HEK293 (cell line): ENCODE results near the gene NINL.
A peak's percentile ranks its signal among the peaks of the same experiment; 100 is the strongest.

Experiments used
- CTCF ChIA-PET: fragments of 350-600 bp; formaldehyde crosslinking; extraction: SDS; loops from one replicate; lab custom pipeline; 2021; ENCODE audit warnings: antibody characterized with exemption; lab: Yijun Ruan, JAX
- POLR2A ChIA-PET: fragments of 300-600 bp; formaldehyde crosslinking; extraction: SDS; loops from one replicate; lab custom pipeline; 2020; ENCODE audit warnings: antibody characterized with exemption, inconsistent platforms; lab: Yijun Ruan, JAX
- H3K27ac ChIP-seq: fragments of 200-500 bp; sonication (Bioruptor generic); 2 replicates; pipeline ENCODE4 v1.5.1; 2014; ENCODE audit warnings: low read depth, low read length, control low read depth, inconsistent platforms; ENCODE audit errors: extremely low read depth
- H3K36me3 ChIP-seq, 2 experiments: fragments of 200-500 bp in 1 of 2; sonication (Bioruptor generic) in 1 of 2; 1 replicate in 1 of 2; 2 replicates in 1 of 2; pipeline ENCODE4 v1.5.1; 2014 to 2017; ENCODE audit warnings: inconsistent platforms in 2 of 2, low read length in 2 of 2; ENCODE audit not compliant: control insufficient read depth in 2 of 2, insufficient read depth in 1 of 2
- H3K4me1 ChIP-seq: fragments of 200-500 bp; sonication (Bioruptor generic); 2 replicates; pipeline ENCODE4 v1.5.1; 2014; ENCODE audit warnings: mild to moderate bottlenecking, low read length, inconsistent platforms; ENCODE audit not compliant: control insufficient read depth, insufficient read depth
- H3K4me3 ChIP-seq: 2 replicates; pipeline ENCODE4 v1.5.1; 2011; ENCODE audit warnings: low read depth, mild to moderate bottlenecking, control low read depth, low read length, moderate library complexity
- H3K9me3 ChIP-seq: fragments of 200-500 bp; sonication (Bioruptor generic); 2 replicates; pipeline ENCODE4 v1.5.1; 2014; ENCODE audit warnings: low read depth, low read length, inconsistent platforms; ENCODE audit not compliant: control insufficient read depth, insufficient read depth
- HOXC10 ChIP-seq: sonication (generic); formaldehyde crosslinking; IDR thresholded peaks from 2 replicates; pipeline ENCODE4 v1.8.1; 2023; ENCODE audit warnings: mild to moderate bottlenecking, missing genetic modification reagents
- INSM2 ChIP-seq: fragments of 450-650 bp; formaldehyde crosslinking; IDR thresholded peaks from 2 replicates; pipeline ENCODE4 v1.5.1; 2016; ENCODE audit warnings: missing biosample characterization, missing genetic modification characterization
- KLF10 ChIP-seq: fragments of 450-650 bp; IDR thresholded peaks from 2 replicates; pipeline ENCODE4 v1.5.1; 2018; ENCODE audit warnings: missing biosample characterization, mild to moderate bottlenecking, missing genetic modification characterization
- PRDM2 ChIP-seq: fragments of 450-650 bp; formaldehyde crosslinking; IDR thresholded peaks from 2 replicates; pipeline ENCODE4 v1.5.1; 2016; ENCODE audit warnings: missing biosample characterization, missing genetic modification characterization, borderline replicate concordance
- TRIM28 ChIP-seq: IDR thresholded peaks from 2 replicates; pipeline ENCODE4 v1.6.1; 2011; ENCODE audit warnings: low read length, control low read depth, borderline replicate concordance
- YY1 ChIP-seq: fragments of 450-650 bp; formaldehyde crosslinking; IDR thresholded peaks from 2 replicates; pipeline ENCODE4 v1.5.1; 2018; ENCODE audit warnings: missing biosample characterization, missing genetic modification characterization
- ZFHX2 ChIP-seq: fragments of 450-650 bp; formaldehyde crosslinking; conservative IDR thresholded peaks from 2 replicates; pipeline ENCODE4 v1.5.1; 2016; ENCODE audit warnings: missing biosample characterization, missing genetic modification characterization
- ZNF146 ChIP-seq: fragments of 450-650 bp; formaldehyde crosslinking; IDR thresholded peaks from 2 replicates; pipeline ENCODE4 v1.5.1; 2016; ENCODE audit warnings: missing biosample characterization, missing genetic modification characterization
- ZNF2 ChIP-seq: fragments of 450-650 bp; formaldehyde crosslinking; IDR thresholded peaks from 2 replicates; pipeline ENCODE4 v1.5.1; 2016; ENCODE audit warnings: missing biosample characterization, missing genetic modification characterization
- ZNF239 ChIP-seq: fragments of 450-650 bp; formaldehyde crosslinking; IDR thresholded peaks from 2 replicates; pipeline ENCODE4 v1.5.1; 2016; ENCODE audit warnings: missing biosample characterization, missing genetic modification characterization
- ZNF24 ChIP-seq: fragments of 450-650 bp; formaldehyde crosslinking; IDR thresholded peaks from 2 replicates; pipeline ENCODE4 v1.5.1; 2016; ENCODE audit warnings: missing biosample characterization, missing genetic modification characterization
- ZNF394 ChIP-seq: fragments of 450-650 bp; formaldehyde crosslinking; IDR thresholded peaks from 2 replicates; pipeline ENCODE4 v1.5.1; 2016; ENCODE audit warnings: missing biosample characterization, missing genetic modification characterization, mild to moderate bottlenecking, moderate library complexity, borderline replicate concordance
- ZNF398 ChIP-seq: fragments of 450-650 bp; formaldehyde crosslinking; IDR thresholded peaks from 2 replicates; pipeline ENCODE4 v1.5.1; 2017; ENCODE audit warnings: missing biosample characterization, missing genetic modification characterization
- ZNF416 ChIP-seq: fragments of 450-650 bp; formaldehyde crosslinking; IDR thresholded peaks from 2 replicates; pipeline ENCODE4 v1.5.1; 2016; ENCODE audit warnings: missing biosample characterization, missing genetic modification characterization
- ZNF426 ChIP-seq: fragments of 450-650 bp; formaldehyde crosslinking; IDR thresholded peaks from 2 replicates; pipeline ENCODE4 v1.5.1; 2017; ENCODE audit warnings: missing biosample characterization, missing genetic modification characterization, mild to moderate bottlenecking, inconsistent platforms, moderate library complexity
- ZNF518A ChIP-seq: fragments of 450-650 bp; formaldehyde crosslinking; conservative IDR thresholded peaks from 2 replicates; pipeline ENCODE4 v1.5.1; 2016; ENCODE audit warnings: low read depth, missing biosample characterization, missing genetic modification characterization
- ZNF707 ChIP-seq: fragments of 450-650 bp; formaldehyde crosslinking; IDR thresholded peaks from 2 replicates; pipeline ENCODE4 v1.5.1; 2016; ENCODE audit warnings: missing biosample characterization, missing genetic modification characterization
- ZNF76 ChIP-seq: fragments of 450-650 bp; formaldehyde crosslinking; IDR thresholded peaks from 2 replicates; pipeline ENCODE4; 2016; ENCODE audit warnings: low read depth, missing biosample characterization, missing genetic modification characterization, borderline replicate concordance
- ZNF792 ChIP-seq: fragments of 450-650 bp; formaldehyde crosslinking; IDR thresholded peaks from 2 replicates; pipeline ENCODE4 v1.5.1; 2016; ENCODE audit warnings: missing biosample characterization, missing genetic modification characterization

The NINL gene

GRCh38 chr20:25623736-25624499 lies 38.6 kb upstream of the NINL start, which contains the start of gene NANP (continued):
- TF ChIP-seq ZNF398 (tag by site-specific recombination) (peak; percentile 31; the same call in 1 of the 2 replicates), ZNF416 (tag by site-specific recombination) (no peak), ZNF2 (peak; percentile 82), ZNF518A (tag by site-specific recombination) (0 out of 2 replicates have a peak, but pooled peaks have one; percentile 26), INSM2 (tag by site-specific recombination) (peak; percentile 33; the same call in 1 of the 2 replicates)

- peaks cover 0 to 6% of the 10 kb centered on the region in 2 experiments; a peak in 1 of 3 replicates for H3K36me3 ChIP-seq
- peak overlapping the region; percentile 95 for H3K27ac ChIP-seq
- peak overlapping the region; percentile 73 for H3K4me3 ChIP-seq
- POLR2A ChIA-PET: interaction anchor here (1.2 kb wide), 1 partner anchor 9 kb away, joined by 6 read pairs; no protein-coding TSS in a partner anchor
- no peaks in the 10 kb centered on the region for H3K9me3 ChIP-seq
- peaks cover 4% of the 10 kb centered on the region; the same call in 1 of the 2 replicates for H3K4me1 ChIP-seq
- CTCF ChIA-PET: interaction anchor here (0.6 to 0.7 kb wide), 2 partner anchors 153 to 343 kb away, joined by 3 read pairs; no protein-coding TSS in a partner anchor
- TF ChIP-seq ZNF792: no peak
- 0 out of 2 replicates have a peak, but pooled peaks have one; percentile 14 for TF ChIP-seq ZNF239 (tag by site-specific recombination)
- TF ChIP-seq ZNF146 (tag by site-specific recombination): no peak
- no peak for TF ChIP-seq ZNF76 (tag by site-specific recombination)
- TF ChIP-seq ZNF394 (tag by site-specific recombination): no peak
- TF ChIP-seq ZNF24 (tag by site-specific recombination): no peak
- no peak for TF ChIP-seq ZNF426 (tag by site-specific recombination)
- TF ChIP-seq YY1 (tag by site-specific recombination): no peak
- TF ChIP-seq ZNF707: no peak
- TF ChIP-seq TRIM28: no peak
- TF ChIP-seq PRDM2: no peak
- no peak for TF ChIP-seq HOXC10 (CRISPR knock-in tag)
- peak; percentile 78 for TF ChIP-seq ZFHX2
- TF ChIP-seq KLF10 (tag by site-specific recombination): no peak
Observed at GRCh38 chr20:25623225-25623735, 37.9 kb upstream of the NINL start.
